Right atrium auricular region (tissue), 2 donors: ENCODE results near the gene ZNF775. TPM values are rescaled to one million over a fixed set of nuclear protein-coding genes. Genes with fewer than 3 reads are reported as not detected.

ENCODE experiments used
- DNase-seq: peaks from one replicate; pipeline ENCODE4 v3.0.0-alpha.2; 2019; ENCODE audit warnings: low spot score
- H3K27ac ChIP-seq, 2 donors: fragments of 200-600 bp; sonication (generic); 1 replicate in 1 of 2; 2 replicates in 1 of 2; pipeline ENCODE4 v1.5.1; 2016 to 2019
- H3K27me3 ChIP-seq, 2 donors: fragments of 200-600 bp; sonication (generic); one replicate each; pipeline versions ENCODE4 v1.5.1 to v1.6.0; 2017 to 2019
- H3K36me3 ChIP-seq: fragments of 200-600 bp; sonication (generic); one replicate; pipeline ENCODE4 v1.5.1; 2016
- H3K4me1 ChIP-seq, 2 donors: fragments of 200-600 bp; sonication (generic); one replicate each; pipeline versions ENCODE4 v1.5.1 to v1.6.0; 2017 to 2019
- H3K4me3 ChIP-seq, 2 donors: fragments of 200-600 bp; sonication (generic); 1 replicate in 1 of 2; 2 replicates in 1 of 2; pipeline ENCODE4 v1.5.1; 2017 to 2019; ENCODE audit warnings: mild to moderate bottlenecking in 1 of 2, moderate library complexity in 1 of 2
- H3K9me3 ChIP-seq, 2 donors: fragments of 200-600 bp; sonication (generic); one replicate each; pipeline ENCODE4 v1.5.1; 2019
- CTCF ChIP-seq, 2 donors: fragments of 200-600 bp; sonication (generic); IDR thresholded peaks; one replicate each; pipeline ENCODE4 v1.5.1; 2019; ENCODE audit warnings: antibody characterized with exemption in 2 of 2
- total RNA-seq, 2 donors: library from RNA; depleted of rRNA; stranded (reverse); fragments of >200 nt; gene quantifications; one replicate each; pipeline ENCODE4 v1.1.0, GENCODE V29; 2016

The ZNF775 gene
- total RNA-seq, 2 donors from 2014 or later = 4.1 to 6.2 TPM

- DNase-seq = no peak
- no peak overlapping the region for H3K27ac ChIP-seq
- peaks cover 0 to 15% of the 10 kb centered on the region in 2 donors for H3K4me1 ChIP-seq
- no peak for TF ChIP-seq CTCF (IDR thresholded peaks at IDR 0.05)
- no peak overlapping the region for H3K4me3 ChIP-seq
- no peaks in the 10 kb centered on the region for H3K27me3 ChIP-seq
- H3K36me3 ChIP-seq = no peaks in the 10 kb centered on the region
- H3K9me3 ChIP-seq = no peaks in the 10 kb centered on the region
These were observed 31.7 kb downstream of the ZNF775 start for GRCh38 chr7:150410680-150411346.

GRCh38 chr7:150411606-150412005 is 32.5 kb downstream of the ZNF775 start:
- TF ChIP-seq CTCF (IDR thresholded peaks at IDR 0.05) = no peak
- Histone ChIP-seq H3K36me3 (no peaks in the 10 kb centered on the region), H3K27me3 (no peaks in the 10 kb centered on the region), H3K27ac (no peak overlapping the region), H3K4me1 (peaks cover 0 to 7% of the 10 kb centered on the region in 2 donors), H3K9me3 (no peaks in the 10 kb centered on the region), H3K4me3 (no peak overlapping the region)
- DNase-seq = no peak

- no peak overlapping the region for H3K4me3 ChIP-seq
- no peak overlapping the region for H3K27ac ChIP-seq
- no peak for TF ChIP-seq CTCF (IDR thresholded peaks at IDR 0.05)
- peaks cover 0 to 2% of the 10 kb centered on the region in 2 donors for H3K4me1 ChIP-seq
- no peaks in the 10 kb centered on the region for H3K9me3 ChIP-seq
- no peak for DNase-seq
- H3K36me3 ChIP-seq = no peaks in the 10 kb centered on the region
- no peaks in the 10 kb centered on the region for H3K27me3 ChIP-seq
These were observed 32.9 kb downstream of the ZNF775 start for GRCh38 chr7:150412016-150412415.

DNA sequence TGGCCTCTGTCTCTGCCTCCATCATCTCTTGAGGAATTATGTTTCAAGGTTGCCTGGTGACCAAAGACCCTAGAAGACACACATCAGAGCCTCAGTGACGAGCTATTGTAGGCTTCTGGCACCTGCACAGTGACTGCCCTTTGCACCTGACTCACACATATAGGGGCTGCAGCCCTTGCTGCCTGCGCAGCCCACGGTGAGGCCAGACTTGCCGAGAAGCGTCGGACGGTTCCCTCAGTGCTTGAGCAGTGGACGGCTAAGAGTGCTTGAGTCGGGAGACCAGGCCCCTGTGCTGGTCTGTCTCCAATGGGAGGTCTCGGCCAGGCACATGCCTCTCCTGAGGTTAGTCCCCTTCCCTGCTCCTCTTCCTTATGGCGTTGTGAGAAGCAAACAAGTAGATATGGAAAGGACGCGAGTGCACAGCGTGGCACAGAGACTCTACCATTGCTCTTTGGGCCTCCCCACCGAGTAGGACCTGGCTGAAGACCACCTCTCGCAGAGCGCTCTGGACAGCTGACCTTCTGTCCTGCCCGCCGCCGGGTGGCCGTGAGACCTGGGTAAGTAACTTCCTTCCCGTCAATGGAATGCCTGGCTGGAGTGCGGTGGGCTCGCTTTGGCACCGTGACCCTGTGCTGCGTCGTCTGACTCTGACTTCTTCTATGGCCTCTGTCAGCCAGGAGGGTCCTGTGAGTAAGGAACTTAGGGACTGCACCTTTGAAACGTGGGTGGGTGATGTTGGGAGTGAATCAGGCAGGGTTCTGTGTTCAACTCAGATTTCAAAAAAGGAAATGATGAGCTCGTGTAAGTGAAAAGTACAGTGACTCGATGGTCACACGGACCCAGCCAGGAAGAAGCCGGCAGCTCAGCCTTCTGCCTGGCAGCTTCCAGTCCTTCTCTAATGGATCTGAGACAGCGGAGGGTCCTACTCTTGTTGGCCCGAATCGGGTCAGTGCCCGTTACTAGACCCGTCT is 33.7 kb downstream of the ZNF775 start:
- Histone ChIP-seq H3K4me1 (no peaks in the 10 kb centered on the region), H3K27me3 (no peaks in the 10 kb centered on the region), H3K36me3 (no peaks in the 10 kb centered on the region), H3K9me3 (no peaks in the 10 kb centered on the region), H3K27ac (no peak overlapping the region), H3K4me3 (no peak overlapping the region)
- no peak for DNase-seq
- no peak for TF ChIP-seq CTCF (IDR thresholded peaks at IDR 0.05)

DNA sequence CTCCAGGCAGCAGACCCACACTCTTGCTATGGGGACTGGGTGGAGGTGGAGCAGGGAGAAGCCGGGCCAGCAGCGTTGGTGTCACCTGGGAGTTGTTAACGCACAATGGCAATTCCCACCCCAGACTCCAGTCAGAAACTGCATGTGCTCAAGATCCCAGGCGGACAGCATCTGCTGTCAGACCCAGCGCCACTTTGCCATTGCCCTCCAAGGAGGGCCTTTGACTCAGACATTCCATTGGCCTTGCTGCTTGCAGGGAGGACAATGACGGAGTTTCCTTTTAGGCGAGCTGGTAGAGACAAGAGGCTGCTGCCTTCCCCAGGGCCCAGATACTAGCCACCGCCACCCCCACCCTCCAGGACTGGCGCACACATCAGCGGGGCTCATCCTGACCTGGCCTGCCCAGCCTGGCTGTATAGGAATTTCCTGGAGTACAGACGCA is 34.5 kb downstream of the ZNF775 start:
- Histone ChIP-seq H3K4me1 (no peaks in the 10 kb centered on the region), H3K9me3 (no peaks in the 10 kb centered on the region), H3K27ac (no peak overlapping the region), H3K4me3 (no peak overlapping the region), H3K27me3 (no peaks in the 10 kb centered on the region), H3K36me3 (no peaks in the 10 kb centered on the region)
- TF ChIP-seq CTCF (IDR thresholded peaks at IDR 0.05) = no peak
- DNase-seq = no peak
